Measurements from ENCODE around the gene PRELP.

- peak; percentile 96 for TF ChIP-seq CTCF (IDR thresholded peaks at IDR 0.05; ENCODE audit: low read depth, low read length)
- no peak for TF ChIP-seq EZH2phosphoT487 (IDR thresholded peaks at IDR 0.05; ENCODE audit: low read depth)
These were observed 29.0 kb downstream of the PRELP start for GRCh38 chr1:203504400-203505250.

All from OCI-LY3 (cell line).